ENCODE measurements around the gene MBD5. TPM values are rescaled to one million over a fixed set of nuclear protein-coding genes. Genes with fewer than 3 reads are reported as not detected.
A peak's percentile ranks its signal among the peaks of the same experiment; 100 is the strongest.

MBD5 gene
- total RNA-seq, 6 experiments from 2014 or later: 7.9 to 15.6 (median 11.9) TPM

- Histone ChIP-seq H3K4me1 (peaks cover 0 to 20% (median 6%) of the 10 kb centered on the region in 4 donors), H3K9me3 (no peaks in the 10 kb centered on the region), H3K36me3 (no peaks in the 10 kb centered on the region), H3K4me3 (no peak overlapping the region), H3K27ac (no peak overlapping the region), H3K27me3 (no peaks in the 10 kb centered on the region)
- WGBS (ENCODE audit: insufficient coverage, low coverage, low lambda C conversion rate, missing lambda C conversion rate): 95% methylated on average over 2 of the region's 2 CpGs
- TF ChIP-seq CTCF (IDR thresholded peaks at IDR 0.05): no peak
- TF ChIP-seq POLR2A (IDR thresholded peaks at IDR 0.05): no peak
- intact Hi-C loops (cut with DNase I): no loop called here
- DNase-seq (no peak), ATAC-seq (no peak)
Observed at GRCh38 chr2:148013876-148014275, 7.0 kb upstream of the MBD5 start.

DNA sequence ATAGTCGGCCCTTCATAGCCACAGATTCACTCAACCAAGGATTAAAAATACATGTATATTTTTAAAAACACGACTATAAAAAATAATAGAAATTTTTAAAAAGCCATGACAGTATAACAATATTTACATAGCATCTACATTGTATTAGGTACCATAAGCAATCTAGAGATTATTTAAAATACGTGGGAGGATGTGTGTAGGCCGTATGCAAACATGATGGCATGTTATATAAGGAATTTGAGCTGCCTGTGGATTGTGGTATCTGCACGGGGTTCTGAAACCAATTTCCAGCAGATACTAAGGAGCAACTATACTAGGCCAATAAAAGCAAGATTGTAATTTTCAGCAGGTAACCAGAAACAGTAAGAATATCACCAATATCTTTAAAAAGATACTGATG, 6.3 kb upstream of the MBD5 start:
- DNase-seq (no peak), ATAC-seq (no peak)
- Histone ChIP-seq H3K27me3 (no peaks in the 10 kb centered on the region), H3K27ac (no peak overlapping the region), H3K36me3 (no peaks in the 10 kb centered on the region), H3K4me1 (peaks cover 0 to 27% (median 9%) of the 10 kb centered on the region in 4 donors), H3K9me3 (no peaks in the 10 kb centered on the region), H3K4me3 (no peak overlapping the region)
- intact Hi-C loops (cut with DNase I): no loop called here
- 88% methylated on average over 5 of the region's 5 CpGs for WGBS (ENCODE audit: insufficient coverage, low coverage, low lambda C conversion rate, missing lambda C conversion rate)
- TF ChIP-seq CTCF (IDR thresholded peaks at IDR 0.05) (no peak), POLR2A (IDR thresholded peaks at IDR 0.05) (no peak)

GRCh38 chr2:148020111-148021058, 506 bp upstream of the MBD5 start, which contains the start of gene ORC4:
Gene ORC4 (minus strand): TSS chr2:148020737. CDS start chr2:147975958, 44,779 bp downstream.
- under 1% methylated on average over 48 of the region's 52 CpGs for WGBS (ENCODE audit: insufficient coverage, low coverage, low lambda C conversion rate, missing lambda C conversion rate)
- peak; percentile 71 for TF ChIP-seq POLR2A (IDR thresholded peaks at IDR 0.05)
- TF ChIP-seq CTCF (IDR thresholded peaks at IDR 0.05): peak in 3 of 4 donors; percentile 38 to 42 (median 39)
- H3K27me3 ChIP-seq: no peaks in the 10 kb centered on the region
- H3K9me3 ChIP-seq: no peaks in the 10 kb centered on the region
- peaks cover 0 to 31% (median 13%) of the 10 kb centered on the region in 4 donors for H3K4me1 ChIP-seq
- intact Hi-C loops (cut with DNase I): no loop called here
- peak within 1 kb of the TSS; percentile 83 to 92 (median 90) for H3K4me3 ChIP-seq
- ATAC-seq (peak; percentile 95 to 99 (median 98)), DNase-seq (peak; percentile 98 to 99 (median 99))
- peak within 1 kb of the TSS; percentile 76 to 85 (median 81) for H3K27ac ChIP-seq
- H3K36me3 ChIP-seq: no peaks in the 10 kb centered on the region

- TF ChIP-seq POLR2A (IDR thresholded peaks at IDR 0.05) (no peak), CTCF (IDR thresholded peaks at IDR 0.05) (no peak)
- no peaks in the 10 kb centered on the region for H3K9me3 ChIP-seq
- peak overlapping the region in 1 of 3 donors; percentile 76 for H3K27ac ChIP-seq
- intact Hi-C loops (cut with DNase I): no loop called here
- no peaks in the 10 kb centered on the region for H3K36me3 ChIP-seq
- H3K27me3 ChIP-seq: no peaks in the 10 kb centered on the region
- H3K4me3 ChIP-seq: peak overlapping the region; percentile 63 to 92 (median 90)
- WGBS (ENCODE audit: insufficient coverage, low coverage, low lambda C conversion rate, missing lambda C conversion rate): 1% methylated on average over 3 of the region's 3 CpGs
- DNase-seq (no peak), ATAC-seq (no peak)
- H3K4me1 ChIP-seq: peaks cover 0 to 31% (median 13%) of the 10 kb centered on the region in 4 donors
Observed at GRCh38 chr2:148021886-148022285, 995 bp downstream of the MBD5 start.
